ENCODE measurements around the gene NEGR1. TPM values are rescaled to one million over a fixed set of nuclear protein-coding genes. Genes with fewer than 3 reads are reported as not detected.

Gene NEGR1
- total RNA-seq, 4 donors from 2014 or later, result 1.6 to 4.7 (median 2.3) TPM

DNA sequence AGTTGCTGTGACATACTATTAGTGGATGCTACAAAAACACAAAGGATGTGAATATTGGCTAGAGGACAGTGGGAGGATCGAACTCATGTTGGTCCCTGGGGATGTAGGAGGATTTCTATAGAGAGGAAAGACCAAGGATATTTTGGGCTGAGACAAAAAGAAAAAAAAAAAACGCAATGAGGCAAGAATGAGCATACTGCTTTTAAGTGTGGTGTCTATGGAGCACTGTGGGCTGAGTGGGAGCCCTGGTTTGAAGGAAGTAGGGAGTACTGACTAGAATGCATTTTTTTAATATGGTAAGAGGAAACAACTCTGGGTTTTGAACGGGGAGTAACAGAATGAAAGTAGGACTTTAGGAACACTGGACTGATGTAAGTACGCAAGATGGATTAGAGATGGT lies 450.7 kb downstream of the NEGR1 start:
- Histone ChIP-seq H3K27ac (no peak overlapping the region), H3K36me3 (no peaks in the 10 kb centered on the region), H3K27me3 (no peaks in the 10 kb centered on the region), H3K9me3 (no peaks in the 10 kb centered on the region), H3K4me3 (no peak overlapping the region), H3K4me1 (no peaks in the 10 kb centered on the region)
- no peak for DNase-seq
- TF ChIP-seq POLR2A (IDR thresholded peaks at IDR 0.05) (no peak), CTCF (IDR thresholded peaks at IDR 0.05) (no peak)

DNA sequence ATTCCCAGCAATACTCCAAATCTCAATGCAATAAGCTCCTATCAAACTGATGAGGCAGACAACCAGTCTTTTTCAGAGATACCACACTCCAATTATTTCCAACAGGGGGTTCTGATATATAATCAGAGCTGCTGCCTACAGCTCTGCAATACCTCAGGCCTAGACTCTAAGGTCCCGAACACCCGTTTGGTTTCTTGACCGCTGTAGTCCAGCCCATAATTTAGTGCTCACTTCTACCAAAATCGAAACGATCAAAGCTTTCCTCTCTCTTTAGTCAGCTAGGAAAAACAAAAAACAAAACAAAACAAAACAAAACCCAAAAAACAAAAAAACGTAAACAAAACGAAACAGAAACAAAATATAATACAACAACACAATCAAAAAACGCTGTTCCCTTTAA lies 453.0 kb downstream of the NEGR1 start:
- H3K4me3 ChIP-seq, result no peak overlapping the region
- DNase-seq, result no peak

DNA sequence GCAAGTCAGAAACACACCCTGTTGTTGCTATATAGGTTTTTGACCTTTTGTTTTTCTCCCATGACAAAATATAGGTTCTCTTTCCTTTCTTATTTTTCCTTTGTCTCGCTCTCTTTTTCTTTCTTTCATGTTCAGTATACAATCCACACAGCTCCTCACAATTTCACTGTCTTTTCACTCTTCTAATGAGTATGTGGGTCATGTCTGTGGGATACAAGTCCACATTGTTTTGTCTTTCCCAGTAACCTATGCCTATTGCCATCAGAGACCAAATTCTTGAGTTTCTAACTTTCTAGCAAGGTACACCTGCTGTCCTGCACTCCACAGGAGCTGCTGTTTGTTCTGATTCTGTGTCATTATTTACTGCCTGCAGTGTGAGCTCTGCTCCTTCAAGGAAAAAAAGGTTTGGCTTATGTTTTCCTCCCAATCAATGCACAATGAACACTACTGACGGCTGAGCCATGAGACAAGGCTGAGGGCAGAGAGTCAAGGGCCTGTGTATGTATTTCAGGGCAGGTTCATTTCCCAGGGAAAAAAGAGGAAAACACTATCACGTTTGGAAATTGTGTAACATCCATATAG lies 453.8 kb downstream of the NEGR1 start:
- Histone ChIP-seq H3K36me3 (no peaks in the 10 kb centered on the region), H3K4me3 (no peak overlapping the region), H3K27me3 (no peaks in the 10 kb centered on the region), H3K9me3 (no peaks in the 10 kb centered on the region), H3K27ac (no peak overlapping the region), H3K4me1 (no peaks in the 10 kb centered on the region)
- no peak for DNase-seq
- TF ChIP-seq CTCF (IDR thresholded peaks at IDR 0.05) (no peak), POLR2A (IDR thresholded peaks at IDR 0.05) (no peak)

More for the DNA sequence above, 453.0 kb downstream of the NEGR1 start:
- H3K4me1 ChIP-seq, result no peaks in the 10 kb centered on the region
- no peak overlapping the region for H3K27ac ChIP-seq
- H3K9me3 ChIP-seq, result no peaks in the 10 kb centered on the region
- H3K27me3 ChIP-seq, result no peaks in the 10 kb centered on the region
- no peak for TF ChIP-seq POLR2A (IDR thresholded peaks at IDR 0.05)
- no peak for TF ChIP-seq CTCF (IDR thresholded peaks at IDR 0.05)
- no peaks in the 10 kb centered on the region for H3K36me3 ChIP-seq

DNA sequence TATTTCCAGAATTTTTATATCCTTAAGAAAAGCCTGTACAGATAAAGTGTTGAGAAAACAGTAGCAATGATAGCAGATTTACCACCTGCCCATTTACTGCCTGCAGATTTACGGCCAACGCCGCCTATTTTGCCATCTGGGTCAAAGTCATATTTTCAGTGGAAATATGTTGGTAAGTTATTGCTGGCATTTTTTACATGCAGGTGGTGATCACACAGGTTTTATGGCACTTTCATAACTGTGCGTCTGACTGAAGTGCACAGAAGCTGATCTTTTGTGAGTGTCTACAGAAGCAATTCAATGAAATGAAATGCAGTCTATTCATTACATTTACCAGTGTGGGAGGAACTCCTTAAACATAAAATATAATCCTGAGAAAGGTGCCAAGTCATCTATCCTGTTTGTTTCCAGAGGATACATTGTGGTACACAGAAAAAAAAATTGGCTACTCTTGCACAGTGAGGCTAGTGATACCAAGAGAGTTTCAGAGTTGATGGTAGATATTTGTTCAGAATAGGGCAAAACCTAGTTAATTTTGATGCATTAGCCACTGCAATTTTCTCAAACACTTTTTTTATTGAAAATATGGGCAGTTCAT lies 458.5 kb downstream of the NEGR1 start:
- TF ChIP-seq CTCF (IDR thresholded peaks at IDR 0.05) (no peak), POLR2A (IDR thresholded peaks at IDR 0.05) (no peak)
- Histone ChIP-seq H3K36me3 (no peaks in the 10 kb centered on the region), H3K27me3 (no peaks in the 10 kb centered on the region), H3K4me3 (no peak overlapping the region), H3K27ac (no peak overlapping the region), H3K4me1 (no peaks in the 10 kb centered on the region), H3K9me3 (no peaks in the 10 kb centered on the region)
- DNase-seq, result no peak

GRCh38 chr1:71817028-71817427 lies 465.3 kb downstream of the NEGR1 start:
- H3K27me3 ChIP-seq, result no peaks in the 10 kb centered on the region
- no peaks in the 10 kb centered on the region for H3K9me3 ChIP-seq
- no peaks in the 10 kb centered on the region for H3K4me1 ChIP-seq
- H3K27ac ChIP-seq, result no peak overlapping the region
- no peak for DNase-seq
- H3K36me3 ChIP-seq, result no peaks in the 10 kb centered on the region
- no peak overlapping the region for H3K4me3 ChIP-seq
- no peak for TF ChIP-seq POLR2A (IDR thresholded peaks at IDR 0.05)
- TF ChIP-seq CTCF (IDR thresholded peaks at IDR 0.05), result no peak

Data from Peyer's patch (tissue), 4 donors.